ENCODE results near the gene ADGRG1.

Gene ADGRG1

DNA sequence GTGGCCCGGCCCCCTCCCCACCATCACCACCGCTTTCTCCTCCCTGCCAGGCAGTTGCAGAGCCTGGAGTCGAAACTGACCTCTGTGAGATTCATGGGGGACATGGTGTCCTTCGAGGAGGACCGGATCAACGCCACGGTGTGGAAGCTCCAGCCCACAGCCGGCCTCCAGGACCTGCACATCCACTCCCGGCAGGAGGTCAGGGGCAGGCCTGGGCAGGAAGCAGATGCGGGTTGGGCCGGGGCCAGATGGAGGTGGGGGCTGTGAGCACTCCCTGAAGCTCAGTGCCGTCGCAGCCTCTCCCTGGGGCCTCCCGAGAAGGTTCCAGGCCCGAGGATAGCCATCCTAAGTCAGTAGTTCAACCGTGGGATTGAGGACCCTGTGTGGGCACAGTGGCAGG lies 25.5 kb downstream of the ADGRG1 start:
- CTCF ChIA-PET: interaction anchor here (1.0 to 11.4 kb wide), 13 partner anchors 10 to 83 kb away, joined by 3 to 500 read pairs (median 4); partner anchors contain the start of gene ADGRG3
- Histone ChIP-seq H3K27ac (ENCODE audit: insufficient read depth in 1 of 2, low read depth in 1 of 2, low read length in 2 of 2, poor library complexity in 1 of 2, severe bottlenecking in 2 of 2) (peak overlapping the region in 1 of 2 experiments; percentile 77), H3K4me3 (ENCODE audit: control insufficient read depth in 1 of 7, extremely low read depth in 1 of 7, insufficient read depth in 4 of 7, low read depth in 2 of 7, low read length in 6 of 7) (peak overlapping the region in 2 of 7 experiments; percentile 1 to 19), H3K36me3 (ENCODE audit: control insufficient read depth in 4 of 4, insufficient read depth in 4 of 4, low read length in 3 of 4) (peaks cover 7 to 84% (median 60%) of the 10 kb centered on the region in 4 experiments), H3K9me3 (ENCODE audit: control extremely low read depth in 1 of 5, control insufficient read depth in 4 of 5, insufficient read depth in 2 of 5, low read depth in 1 of 5, low read length in 4 of 5) (no peaks in the 10 kb centered on the region), H3K27me3 (replicated peaks in 2 of 5; ENCODE audit: control insufficient read depth in 4 of 5, insufficient read depth in 5 of 5, low read length in 4 of 5) (no peaks in the 10 kb centered on the region), H3K4me1 (ENCODE audit: control extremely low read depth in 1 of 4, control insufficient read depth in 4 of 4, insufficient read depth in 4 of 4, low read length in 3 of 4) (peaks cover 0 to 47% (median 35%) of the 10 kb centered on the region in 4 experiments)
- WGBS (ENCODE audit: insufficient coverage): 0% methylated on average over 12 of the region's 16 CpGs
- POLR2A ChIA-PET: interaction anchor here (0.6 kb wide), 1 partner anchor 36 kb away, joined by 3 read pairs; no protein-coding TSS in a partner anchor
- DNase-seq: peak in 2 of 3 donors; percentile 52 to 55

DNA sequence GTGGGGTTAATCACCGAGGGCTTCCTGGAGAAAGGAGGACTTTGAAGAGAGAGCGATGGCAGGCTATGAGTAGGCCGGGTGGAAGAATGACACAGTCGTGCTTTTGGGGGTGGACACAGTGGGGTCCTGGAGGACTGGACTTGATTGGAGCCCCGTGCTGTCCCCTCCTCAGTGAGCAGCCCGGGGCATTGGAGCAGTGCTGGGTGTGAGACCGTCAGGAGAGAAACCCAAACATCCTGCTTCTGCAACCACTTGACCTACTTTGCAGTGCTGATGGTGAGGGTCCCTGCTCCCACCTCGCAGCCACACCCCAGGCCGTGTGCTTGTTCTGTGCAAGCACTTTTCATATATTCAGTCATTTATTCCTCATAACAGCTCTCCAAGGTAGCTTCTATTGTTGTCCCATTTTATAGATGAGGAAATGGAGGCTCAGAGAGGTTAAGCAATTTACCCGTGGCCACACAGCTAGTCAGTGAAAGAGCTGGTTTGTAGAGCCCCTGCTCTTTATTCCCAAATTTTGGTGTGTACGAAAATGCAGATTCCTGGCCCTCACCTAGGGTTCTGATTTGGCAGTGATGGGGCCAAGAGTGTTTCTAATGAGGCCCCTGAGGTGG lies 28.0 kb downstream of the ADGRG1 start:
- H3K4me1 ChIP-seq (ENCODE audit: control extremely low read depth in 1 of 4, control insufficient read depth in 4 of 4, insufficient read depth in 4 of 4, low read length in 3 of 4): peaks cover 0 to 33% (median 26%) of the 10 kb centered on the region in 4 experiments
- H3K27me3 ChIP-seq (replicated peaks in 2 of 5; ENCODE audit: control insufficient read depth in 4 of 5, insufficient read depth in 5 of 5, low read length in 4 of 5): no peaks in the 10 kb centered on the region
- CTCF ChIA-PET: interaction anchor here (0.6 to 2.7 kb wide), 6 partner anchors 8 to 74 kb away, joined by 3 to 8 read pairs (median 4); partner anchors contain the start of gene ADGRG3
- POLR2A ChIA-PET: no interaction called here
- 96% methylated on average over 9 of the region's 11 CpGs for WGBS (ENCODE audit: insufficient coverage)
- no peak for DNase-seq
- H3K27ac ChIP-seq (ENCODE audit: insufficient read depth in 1 of 2, low read depth in 1 of 2, low read length in 2 of 2, poor library complexity in 1 of 2, severe bottlenecking in 2 of 2): peak overlapping the region in 1 of 2 experiments; percentile 22
- H3K9me3 ChIP-seq (ENCODE audit: control extremely low read depth in 1 of 5, control insufficient read depth in 4 of 5, insufficient read depth in 2 of 5, low read depth in 1 of 5, low read length in 4 of 5): no peaks in the 10 kb centered on the region
- peaks cover 8 to 92% (median 69%) of the 10 kb centered on the region in 4 experiments for H3K36me3 ChIP-seq (ENCODE audit: control insufficient read depth in 4 of 4, insufficient read depth in 4 of 4, low read length in 3 of 4)
- no peak overlapping the region for H3K4me3 ChIP-seq (ENCODE audit: control insufficient read depth in 1 of 7, extremely low read depth in 1 of 7, insufficient read depth in 4 of 7, low read depth in 2 of 7, low read length in 6 of 7)

DNA sequence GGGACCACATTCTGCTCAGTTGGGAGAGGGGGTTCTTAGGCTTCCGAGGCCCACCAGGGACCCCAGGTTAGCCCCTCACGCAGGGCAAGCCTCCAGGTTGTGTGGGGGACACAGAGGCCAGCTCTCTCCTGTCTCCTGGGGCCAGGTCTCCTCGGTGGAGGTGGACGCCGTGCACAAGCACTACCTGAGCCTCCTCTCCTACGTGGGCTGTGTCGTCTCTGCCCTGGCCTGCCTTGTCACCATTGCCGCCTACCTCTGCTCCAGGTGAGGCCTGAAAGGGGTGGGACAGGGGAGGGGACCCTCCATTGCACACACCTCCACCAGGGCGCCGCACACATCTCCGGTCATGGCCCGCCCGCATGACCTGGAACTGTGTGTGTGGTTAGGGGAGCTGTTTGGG lies 28.8 kb downstream of the ADGRG1 start:
- peaks cover 0 to 27% (median 25%) of the 10 kb centered on the region in 4 experiments for H3K4me1 ChIP-seq (ENCODE audit: control extremely low read depth in 1 of 4, control insufficient read depth in 4 of 4, insufficient read depth in 4 of 4, low read length in 3 of 4)

DNA sequence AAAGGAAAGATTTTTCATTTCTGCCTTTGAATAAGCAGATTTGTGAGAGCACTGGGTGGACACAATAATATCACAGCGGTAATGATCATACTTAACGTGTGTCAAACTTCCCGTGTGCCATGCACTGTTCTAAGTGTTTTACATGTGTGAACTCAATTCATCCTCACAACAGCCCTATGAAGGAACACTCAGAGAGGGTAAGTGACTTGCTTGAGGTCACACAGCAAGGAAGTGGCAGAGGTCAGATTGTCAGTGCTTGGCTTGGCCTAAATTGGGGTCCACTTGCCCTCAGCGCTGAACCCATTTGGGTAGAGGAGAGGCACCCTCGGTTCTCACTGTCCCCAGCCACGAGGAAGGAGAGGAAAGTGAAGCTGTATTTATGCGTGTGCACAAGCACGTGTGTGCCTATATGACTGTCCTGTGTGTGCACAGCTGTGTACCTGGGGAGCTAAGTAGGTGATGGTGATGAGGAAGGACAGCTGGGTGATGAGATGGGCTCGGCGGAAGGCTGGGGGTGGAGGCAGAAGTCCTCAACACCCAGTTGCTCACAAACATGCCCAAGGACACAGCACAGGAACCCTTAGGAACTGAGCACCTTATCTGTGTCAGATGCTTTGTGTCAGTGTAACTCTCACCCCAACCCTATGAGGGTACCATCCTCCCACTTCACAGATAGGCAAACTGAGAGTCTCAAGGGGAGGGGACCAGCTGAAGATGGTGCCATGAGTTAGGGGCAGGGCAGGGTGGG lies 29.9 kb downstream of the ADGRG1 start:
- WGBS (ENCODE audit: insufficient coverage): 96% methylated on average over 8 of the region's 10 CpGs
- CTCF ChIA-PET: interaction anchor here (1.9 to 2.7 kb wide), 2 partner anchors 10 kb away, joined by 5 to 8 read pairs; partner anchors contain the start of gene ADGRG3
- H3K36me3 ChIP-seq (ENCODE audit: control insufficient read depth in 4 of 4, insufficient read depth in 4 of 4, low read length in 3 of 4): peaks cover 8 to 94% (median 67%) of the 10 kb centered on the region in 4 experiments

More for the DNA sequence above, 28.8 kb downstream of the ADGRG1 start:
- POLR2A ChIA-PET: no interaction called here
- Histone ChIP-seq H3K27ac (ENCODE audit: insufficient read depth in 1 of 2, low read depth in 1 of 2, low read length in 2 of 2, poor library complexity in 1 of 2, severe bottlenecking in 2 of 2) (no peak overlapping the region), H3K36me3 (ENCODE audit: control insufficient read depth in 4 of 4, insufficient read depth in 4 of 4, low read length in 3 of 4) (peaks cover 8 to 92% (median 70%) of the 10 kb centered on the region in 4 experiments), H3K27me3 (replicated peaks in 2 of 5; ENCODE audit: control insufficient read depth in 4 of 5, insufficient read depth in 5 of 5, low read length in 4 of 5) (no peaks in the 10 kb centered on the region), H3K9me3 (ENCODE audit: control extremely low read depth in 1 of 5, control insufficient read depth in 4 of 5, insufficient read depth in 2 of 5, low read depth in 1 of 5, low read length in 4 of 5) (no peaks in the 10 kb centered on the region), H3K4me3 (ENCODE audit: control insufficient read depth in 1 of 7, extremely low read depth in 1 of 7, insufficient read depth in 4 of 7, low read depth in 2 of 7, low read length in 6 of 7) (no peak overlapping the region)
- WGBS (ENCODE audit: insufficient coverage): 93% methylated on average over 2 of the region's 13 CpGs
- CTCF ChIA-PET: interaction anchor here (0.6 to 2.7 kb wide), 4 partner anchors 9 to 75 kb away, joined by 3 to 8 read pairs (median 4); partner anchors contain the start of gene ADGRG3
- no peak for DNase-seq

DNA sequence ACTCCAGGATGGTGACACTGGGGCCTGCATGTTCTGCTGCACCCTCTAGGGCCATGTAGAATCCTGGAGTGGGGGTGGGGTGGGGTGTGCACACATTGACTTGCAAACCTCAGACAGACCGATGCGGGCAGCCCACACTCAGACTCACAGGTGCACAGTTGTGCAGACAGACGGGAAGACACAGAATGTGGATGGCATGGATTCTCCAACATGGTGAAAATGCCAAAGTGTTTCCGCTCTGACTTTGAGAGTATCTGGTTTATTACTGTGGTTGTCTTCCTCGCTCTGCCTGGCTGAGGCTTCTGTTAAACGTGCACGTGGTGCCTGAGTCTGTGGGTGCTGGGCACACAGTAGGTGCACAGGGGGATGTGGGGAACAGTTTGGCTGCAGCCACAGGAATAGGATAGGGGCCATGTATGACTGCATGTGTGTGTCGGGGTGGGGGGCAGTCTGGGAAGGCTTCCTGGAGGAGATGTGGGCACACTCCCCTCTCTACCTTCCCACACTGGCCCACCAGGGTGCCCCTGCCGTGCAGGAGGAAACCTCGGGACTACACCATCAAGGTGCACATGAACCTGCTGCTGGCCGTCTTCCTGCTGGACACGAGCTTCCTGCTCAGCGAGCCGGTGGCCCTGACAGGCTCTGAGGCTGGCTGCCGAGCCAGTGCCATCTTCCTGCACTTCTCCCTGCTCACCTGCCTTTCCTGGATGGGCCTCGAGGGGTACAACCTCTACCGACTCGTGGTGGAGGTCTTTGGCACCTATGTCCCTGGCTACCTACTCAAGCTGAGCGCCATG lies 30.6 kb downstream of the ADGRG1 start:
- no peak overlapping the region for H3K27ac ChIP-seq (ENCODE audit: insufficient read depth in 1 of 2, low read depth in 1 of 2, low read length in 2 of 2, poor library complexity in 1 of 2, severe bottlenecking in 2 of 2)
- CTCF ChIA-PET: interaction anchor here (2.7 kb wide), 1 partner anchor 9 kb away, joined by 8 read pairs; the partner anchor contains the start of gene ADGRG3
- no peak overlapping the region for H3K4me3 ChIP-seq (ENCODE audit: control insufficient read depth in 1 of 7, extremely low read depth in 1 of 7, insufficient read depth in 4 of 7, low read depth in 2 of 7, low read length in 6 of 7)
- POLR2A ChIA-PET: no interaction called here
- peaks cover 0 to 9% (median 8%) of the 10 kb centered on the region in 4 experiments for H3K4me1 ChIP-seq (ENCODE audit: control extremely low read depth in 1 of 4, control insufficient read depth in 4 of 4, insufficient read depth in 4 of 4, low read length in 3 of 4)
- no peak for DNase-seq
- WGBS (ENCODE audit: insufficient coverage): 93% methylated on average over 11 of the region's 19 CpGs
- peaks cover 8 to 95% (median 70%) of the 10 kb centered on the region in 4 experiments for H3K36me3 ChIP-seq (ENCODE audit: control insufficient read depth in 4 of 4, insufficient read depth in 4 of 4, low read length in 3 of 4)
- H3K9me3 ChIP-seq (ENCODE audit: control extremely low read depth in 1 of 5, control insufficient read depth in 4 of 5, insufficient read depth in 2 of 5, low read depth in 1 of 5, low read length in 4 of 5): no peaks in the 10 kb centered on the region
- no peaks in the 10 kb centered on the region for H3K27me3 ChIP-seq (replicated peaks in 2 of 5; ENCODE audit: control insufficient read depth in 4 of 5, insufficient read depth in 5 of 5, low read length in 4 of 5)

More for the DNA sequence above, 29.9 kb downstream of the ADGRG1 start:
- no peaks in the 10 kb centered on the region for H3K27me3 ChIP-seq (replicated peaks in 2 of 5; ENCODE audit: control insufficient read depth in 4 of 5, insufficient read depth in 5 of 5, low read length in 4 of 5)
- H3K4me3 ChIP-seq (ENCODE audit: control insufficient read depth in 1 of 7, extremely low read depth in 1 of 7, insufficient read depth in 4 of 7, low read depth in 2 of 7, low read length in 6 of 7): no peak overlapping the region
- no peaks in the 10 kb centered on the region for H3K9me3 ChIP-seq (ENCODE audit: control extremely low read depth in 1 of 5, control insufficient read depth in 4 of 5, insufficient read depth in 2 of 5, low read depth in 1 of 5, low read length in 4 of 5)
- no peak overlapping the region for H3K27ac ChIP-seq (ENCODE audit: insufficient read depth in 1 of 2, low read depth in 1 of 2, low read length in 2 of 2, poor library complexity in 1 of 2, severe bottlenecking in 2 of 2)
- DNase-seq: no peak
- H3K4me1 ChIP-seq (ENCODE audit: control extremely low read depth in 1 of 4, control insufficient read depth in 4 of 4, insufficient read depth in 4 of 4, low read length in 3 of 4): peaks cover 0 to 17% (median 16%) of the 10 kb centered on the region in 4 experiments
- POLR2A ChIA-PET: no interaction called here

DNA sequence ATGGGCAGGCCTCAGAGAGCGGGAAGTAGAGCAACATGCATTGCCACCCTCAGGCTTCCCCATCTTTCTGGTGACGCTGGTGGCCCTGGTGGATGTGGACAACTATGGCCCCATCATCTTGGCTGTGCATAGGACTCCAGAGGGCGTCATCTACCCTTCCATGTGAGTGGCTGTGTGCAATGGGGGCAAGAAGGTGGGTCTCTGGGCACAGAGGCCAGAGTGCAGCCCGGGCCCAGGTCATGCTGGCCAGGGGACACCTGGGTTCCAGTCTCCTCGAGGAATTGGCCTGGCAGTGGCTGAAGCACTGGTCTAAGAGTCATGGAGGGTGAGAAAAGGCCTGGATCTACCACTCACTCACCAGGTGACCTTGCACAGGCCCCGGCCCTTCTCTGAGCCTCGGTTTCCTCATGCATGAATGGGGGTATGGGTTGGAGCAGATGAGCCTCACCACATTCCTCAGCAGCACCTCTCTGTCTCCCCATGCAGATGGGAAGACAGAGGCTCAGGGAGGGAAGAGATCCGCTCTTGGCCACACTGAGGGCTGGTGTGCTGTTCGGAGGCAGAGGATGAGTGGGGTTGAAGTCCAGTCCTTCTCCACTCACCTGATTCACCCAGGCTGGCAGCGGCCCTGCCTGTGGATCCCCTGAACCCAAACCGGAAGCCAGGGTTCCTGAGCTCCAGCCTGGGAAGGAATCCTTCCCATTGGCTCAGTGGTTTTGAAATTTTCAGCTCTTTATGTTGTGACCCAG lies 32.5 kb downstream of the ADGRG1 start:
- Histone ChIP-seq H3K27ac (ENCODE audit: insufficient read depth in 1 of 2, low read depth in 1 of 2, low read length in 2 of 2, poor library complexity in 1 of 2, severe bottlenecking in 2 of 2) (no peak overlapping the region), H3K27me3 (replicated peaks in 2 of 5; ENCODE audit: control insufficient read depth in 4 of 5, insufficient read depth in 5 of 5, low read length in 4 of 5) (no peaks in the 10 kb centered on the region), H3K9me3 (ENCODE audit: control extremely low read depth in 1 of 5, control insufficient read depth in 4 of 5, insufficient read depth in 2 of 5, low read depth in 1 of 5, low read length in 4 of 5) (no peaks in the 10 kb centered on the region), H3K4me1 (ENCODE audit: control extremely low read depth in 1 of 4, control insufficient read depth in 4 of 4, insufficient read depth in 4 of 4, low read length in 3 of 4) (no peaks in the 10 kb centered on the region), H3K4me3 (ENCODE audit: control insufficient read depth in 1 of 7, extremely low read depth in 1 of 7, insufficient read depth in 4 of 7, low read depth in 2 of 7, low read length in 6 of 7) (no peak overlapping the region), H3K36me3 (ENCODE audit: control insufficient read depth in 4 of 4, insufficient read depth in 4 of 4, low read length in 3 of 4) (peaks cover 6 to 98% (median 68%) of the 10 kb centered on the region in 4 experiments)
- ChIA-PET POLR2A (no interaction called here), CTCF (interaction anchor here (1.1 to 4.2 kb wide), 2 partner anchors 15 to 43 kb away, joined by 4 to 13 read pairs; no protein-coding TSS in a partner anchor)
- 95% methylated on average over 9 of the region's 11 CpGs for WGBS (ENCODE audit: insufficient coverage)
- DNase-seq: no peak
